Measurements from ENCODE around the gene CPT1B.

GRCh38 chr22:50601669-50602337 is 23.6 kb upstream of the CPT1B start:
- no peak for TF ChIP-seq POLR2A (IDR thresholded peaks at IDR 0.05; ENCODE audit: low read length)
- no peak for TF ChIP-seq GATA1 (IDR thresholded peaks at IDR 0.05; ENCODE audit: low read depth, low read length)
